Activated naive CD4-positive, alpha-beta T cell treated with anti-CD3 and anti-CD28 coated beads, Interleukin-2, amount 50 U/mL, for 16 hours (primary cell): ENCODE measurements around the gene B3GAT1.
"Not testable (repeated sequence)": the region's sequence is repeated elsewhere in the genome, so short reads cannot be mapped to it uniquely, and the experiment has no call there.

Experiments used
- DNase-seq: peaks from one replicate; pipeline ENCODE4 v3.0.0-alpha.2; 2020

Gene B3GAT1

DNA sequence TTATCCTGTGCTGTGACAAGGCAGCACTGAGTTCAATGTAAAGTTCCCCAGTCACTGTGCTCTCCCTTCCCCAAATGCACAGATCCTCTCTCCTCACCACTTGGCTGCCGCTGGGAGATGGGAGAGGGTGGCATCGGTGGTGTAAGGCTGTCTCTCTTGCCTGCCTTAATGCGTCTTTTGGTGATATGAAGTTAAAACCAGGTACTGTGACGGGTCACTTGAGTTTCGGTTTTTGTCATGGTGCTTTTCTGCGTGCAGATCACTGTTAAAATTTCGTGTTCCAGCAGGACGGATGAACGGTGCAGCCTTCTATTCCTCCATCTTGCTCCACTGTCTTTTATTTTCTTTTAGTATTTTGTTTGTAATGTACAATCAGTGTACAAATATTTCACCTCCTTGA, 61.7 kb downstream of the B3GAT1 start:
- DNase-seq: no peak

DNA sequence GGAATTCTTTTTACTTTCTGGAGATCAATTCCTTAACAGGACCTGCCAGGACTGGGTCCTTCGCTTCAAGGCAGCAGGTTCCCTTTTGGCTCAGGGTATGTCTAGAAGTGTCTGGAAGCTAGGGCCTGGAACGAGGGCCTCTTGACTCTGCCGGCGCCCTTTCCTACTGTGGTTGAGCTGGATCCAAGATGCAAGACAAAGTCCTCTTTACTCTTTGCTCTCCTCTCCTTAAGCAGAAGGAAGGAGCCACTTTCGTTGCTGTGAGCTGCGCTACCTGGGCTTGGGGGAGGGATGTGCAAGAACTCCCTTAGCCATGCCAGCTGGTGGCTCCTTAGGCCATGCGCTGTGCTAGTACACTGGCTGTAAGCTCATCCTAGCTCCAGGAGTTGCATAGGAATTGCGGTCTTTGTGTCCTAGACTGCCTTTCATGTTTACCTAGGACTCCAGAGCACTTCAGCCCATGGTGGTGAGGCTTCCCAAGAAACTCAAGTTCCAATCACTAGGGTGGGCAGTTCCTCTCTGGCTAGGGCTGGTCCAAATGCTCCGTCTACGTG, 62.2 kb downstream of the B3GAT1 start:
- no peak for DNase-seq

DNA sequence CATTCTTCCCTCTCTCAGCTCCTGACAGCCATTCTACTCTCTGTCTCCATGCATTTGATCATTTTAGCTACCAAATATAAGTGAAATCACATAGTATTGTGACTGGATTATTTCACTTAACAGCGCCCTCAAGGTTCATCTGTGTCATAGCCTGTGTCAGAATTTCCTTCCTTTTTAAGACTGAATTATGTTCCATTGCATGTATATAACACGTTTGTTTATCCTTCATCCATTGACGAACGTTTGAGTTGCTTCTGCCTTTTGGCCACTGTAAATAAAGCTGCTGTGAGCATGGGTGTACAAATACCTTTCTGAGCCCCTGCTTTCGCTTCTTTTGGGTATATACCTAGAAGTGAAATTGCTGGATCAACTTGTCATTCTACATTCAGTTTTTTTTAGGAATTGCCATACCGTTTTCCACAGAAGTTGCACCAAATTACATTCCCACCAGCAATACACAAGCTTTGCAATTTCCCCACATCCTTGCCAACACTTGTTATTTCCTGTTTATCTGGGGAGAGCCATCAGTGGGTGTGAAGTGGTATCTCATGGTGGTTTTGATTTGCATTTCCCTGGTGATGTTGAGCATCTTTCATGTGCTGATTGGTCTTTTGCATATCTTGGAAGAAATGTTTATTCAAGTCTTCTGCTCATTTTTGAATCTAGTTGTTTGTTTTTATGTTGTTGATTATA, 62.8 kb downstream of the B3GAT1 start:
- no peak for DNase-seq

DNA sequence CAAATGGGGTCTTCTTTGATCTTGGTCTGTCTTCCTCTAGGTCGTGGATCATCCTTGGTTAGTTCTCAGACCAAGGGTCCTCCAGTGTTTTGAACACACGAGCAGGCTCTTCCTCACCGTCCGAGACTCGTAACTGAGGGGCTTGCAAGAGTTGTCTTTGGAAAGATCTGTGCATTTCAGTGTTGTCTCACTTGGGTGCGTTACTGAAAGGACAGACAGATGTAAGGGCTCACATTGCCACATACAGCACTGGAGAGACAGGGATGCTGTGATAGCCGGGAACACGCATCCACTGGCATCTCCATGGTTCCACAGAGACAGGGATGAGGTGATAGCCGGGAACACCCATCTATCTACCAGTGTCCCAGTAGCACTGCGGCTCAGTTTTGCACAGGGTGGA, 64.6 kb downstream of the B3GAT1 start:
- no peak for DNase-seq

DNA sequence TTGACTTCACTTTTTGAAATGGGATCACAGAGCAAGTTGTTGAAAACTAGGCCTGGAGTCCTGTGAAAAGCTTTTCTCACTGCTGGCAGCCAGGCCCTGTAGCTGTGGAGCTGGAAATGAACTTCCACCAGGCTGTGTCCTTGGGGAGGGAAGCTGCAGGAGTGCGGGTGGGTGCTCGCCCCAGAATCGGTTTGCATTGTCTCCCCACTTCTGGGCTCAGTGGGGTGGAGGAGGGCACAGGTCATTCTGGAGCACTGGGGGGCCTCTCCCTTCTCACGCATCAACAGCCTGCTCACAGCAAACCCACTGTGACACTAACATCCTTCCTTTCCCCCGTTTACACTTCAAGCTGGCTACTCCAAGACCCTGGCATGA, 65.1 kb downstream of the B3GAT1 start:
- no peak for DNase-seq

DNA sequence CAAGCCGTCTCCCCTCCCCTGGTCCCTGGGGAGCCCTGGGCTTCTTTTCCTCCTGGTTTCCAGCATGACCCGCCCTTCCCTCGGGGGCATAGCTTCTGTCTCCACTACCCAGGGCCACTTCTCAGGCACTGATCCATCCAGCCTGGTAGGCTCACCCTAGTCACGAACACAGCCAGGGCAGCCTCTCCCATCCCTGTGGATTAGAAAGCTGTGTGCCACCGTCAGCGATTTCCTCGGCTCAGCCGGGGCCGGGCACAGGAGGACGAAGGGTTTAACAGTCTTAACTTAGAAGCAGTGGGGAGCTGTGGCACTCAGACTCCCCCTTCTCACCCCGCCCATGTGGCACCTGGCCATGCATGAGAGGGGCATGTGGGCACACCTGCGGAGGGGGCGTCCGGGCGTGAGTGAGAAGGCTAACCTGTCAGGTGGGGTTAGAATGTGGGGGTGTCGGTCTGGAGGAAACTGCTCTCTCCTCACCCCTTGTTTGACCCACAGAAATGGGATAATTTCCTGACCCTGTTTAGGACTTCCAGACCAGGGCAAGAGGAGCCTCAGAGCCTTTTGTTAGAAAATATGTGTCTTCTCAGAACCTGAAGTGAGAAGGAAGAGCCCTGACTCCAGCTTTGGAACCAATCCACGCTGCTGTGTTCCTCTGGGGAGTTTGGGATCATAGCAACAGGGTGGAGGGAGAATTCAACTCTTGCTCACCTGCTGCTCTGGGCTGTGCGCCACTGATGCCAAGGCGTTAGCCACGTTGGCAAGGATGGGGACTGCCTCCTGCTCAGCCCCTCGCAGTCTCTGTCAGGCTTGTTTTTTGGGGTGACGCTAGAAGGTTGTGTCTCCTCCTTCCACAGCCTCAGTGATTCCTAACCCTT, 65.7 kb downstream of the B3GAT1 start:
- DNase-seq: no peak

DNA sequence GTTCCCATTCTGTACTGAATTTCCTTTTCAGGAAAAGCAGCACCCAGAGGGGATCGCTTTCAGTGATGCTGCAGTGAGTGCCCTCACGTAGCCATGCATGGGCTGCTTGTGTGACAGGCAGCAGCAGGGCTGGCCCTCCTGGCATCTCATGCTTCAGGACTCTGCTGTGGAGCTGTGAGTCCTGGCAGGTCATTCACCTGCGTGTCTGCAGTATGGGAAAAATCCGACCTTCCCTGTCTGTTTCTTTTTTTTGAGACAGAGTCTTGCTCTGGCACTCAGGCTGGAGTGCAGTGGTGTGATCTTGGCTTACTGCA, 66.8 kb downstream of the B3GAT1 start:
- no peak for DNase-seq

DNA sequence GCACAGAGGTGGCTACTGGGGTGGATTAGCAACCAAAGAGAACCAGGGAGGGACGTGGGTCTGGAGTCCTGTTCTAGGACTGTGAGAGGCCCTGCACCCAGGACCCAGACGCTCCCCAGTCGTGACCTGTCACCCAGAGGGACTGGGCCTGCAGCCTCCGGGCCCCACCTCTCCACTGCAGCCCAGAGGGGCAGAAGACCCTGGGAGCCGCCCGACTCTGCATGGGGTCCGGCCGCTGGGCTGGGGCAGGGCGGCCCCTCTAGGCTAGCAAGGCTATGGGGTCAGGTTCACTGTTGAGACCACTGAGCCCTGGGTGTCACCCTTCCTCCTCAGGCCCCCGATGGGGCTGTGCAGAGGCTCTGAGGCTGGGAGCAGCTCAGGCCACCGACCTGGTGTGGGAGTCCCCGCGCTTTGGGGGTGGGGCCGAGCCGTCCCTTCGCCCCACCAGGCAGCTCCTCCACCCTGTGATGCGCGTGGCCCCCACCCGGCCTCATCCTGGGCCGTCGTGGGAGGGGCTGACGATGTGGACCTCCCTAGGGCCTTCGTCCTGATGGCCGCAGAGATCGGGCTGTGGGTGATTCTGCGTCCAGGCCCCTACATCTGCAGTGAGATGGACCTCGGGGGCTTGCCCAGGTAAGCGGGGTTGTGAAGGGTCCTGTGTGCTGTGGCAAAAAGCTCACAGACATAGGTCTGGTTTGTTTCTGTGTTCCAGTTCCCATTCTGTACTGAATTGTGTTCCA, 67.4 kb downstream of the B3GAT1 start:
- not testable (repeated sequence) for DNase-seq

DNA sequence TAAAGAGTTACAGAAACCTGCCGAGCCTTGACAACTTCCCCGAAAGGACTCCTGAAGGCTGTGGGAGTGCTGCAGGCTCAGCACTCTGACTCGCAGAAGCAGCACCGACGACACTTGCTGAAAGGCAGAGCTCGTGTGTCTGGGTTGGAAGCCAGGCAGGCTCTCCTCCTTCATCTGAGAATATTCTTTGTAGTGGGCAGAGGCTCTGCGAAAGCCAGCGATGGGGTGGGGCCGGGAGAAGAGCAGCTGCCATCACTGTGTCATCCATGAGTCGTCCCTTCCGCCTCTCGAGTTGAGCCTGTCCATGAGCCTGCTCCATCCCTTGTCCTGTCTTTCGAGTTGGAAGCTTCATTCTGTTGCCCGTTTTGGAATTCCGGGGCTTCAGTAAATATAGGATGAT, 68.4 kb downstream of the B3GAT1 start:
- DNase-seq: no peak

DNA sequence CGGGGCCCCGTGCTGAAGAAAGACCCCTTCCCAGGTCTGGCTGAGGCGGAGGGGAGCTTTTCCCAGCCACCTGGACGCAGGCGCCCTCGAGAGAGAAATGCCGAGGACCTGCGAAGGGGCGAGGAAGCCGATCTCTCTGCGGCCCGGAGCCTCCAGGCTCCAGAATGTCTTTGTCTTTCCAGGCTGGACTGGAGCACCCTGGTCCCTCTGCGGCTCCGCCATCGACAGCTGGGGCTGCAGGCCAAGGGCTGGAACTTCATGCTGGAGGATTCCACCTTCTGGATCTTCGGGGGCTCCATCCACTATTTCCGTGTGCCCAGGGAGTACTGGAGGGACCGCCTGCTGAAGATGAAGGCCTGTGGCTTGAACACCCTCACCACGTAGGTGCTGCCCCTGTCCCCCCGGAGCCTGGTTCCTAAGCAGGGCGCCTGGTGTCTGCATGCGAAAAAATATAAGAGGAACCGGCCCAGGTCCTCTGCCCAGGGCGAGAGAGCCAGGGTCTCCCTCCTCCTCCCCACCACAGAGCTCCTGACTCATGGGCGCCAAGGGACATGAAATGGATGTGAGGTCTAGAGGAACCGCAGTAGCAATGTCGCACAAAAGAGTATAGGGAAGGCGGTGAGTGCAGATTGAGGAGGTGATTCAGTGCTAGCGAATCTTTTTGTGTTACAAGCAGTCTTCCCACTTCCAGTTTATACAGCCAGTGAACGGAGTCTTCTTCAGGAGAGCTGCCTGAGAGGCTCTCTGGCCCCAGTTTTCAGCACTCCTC, 69.3 kb downstream of the B3GAT1 start:
- no peak for DNase-seq

DNA sequence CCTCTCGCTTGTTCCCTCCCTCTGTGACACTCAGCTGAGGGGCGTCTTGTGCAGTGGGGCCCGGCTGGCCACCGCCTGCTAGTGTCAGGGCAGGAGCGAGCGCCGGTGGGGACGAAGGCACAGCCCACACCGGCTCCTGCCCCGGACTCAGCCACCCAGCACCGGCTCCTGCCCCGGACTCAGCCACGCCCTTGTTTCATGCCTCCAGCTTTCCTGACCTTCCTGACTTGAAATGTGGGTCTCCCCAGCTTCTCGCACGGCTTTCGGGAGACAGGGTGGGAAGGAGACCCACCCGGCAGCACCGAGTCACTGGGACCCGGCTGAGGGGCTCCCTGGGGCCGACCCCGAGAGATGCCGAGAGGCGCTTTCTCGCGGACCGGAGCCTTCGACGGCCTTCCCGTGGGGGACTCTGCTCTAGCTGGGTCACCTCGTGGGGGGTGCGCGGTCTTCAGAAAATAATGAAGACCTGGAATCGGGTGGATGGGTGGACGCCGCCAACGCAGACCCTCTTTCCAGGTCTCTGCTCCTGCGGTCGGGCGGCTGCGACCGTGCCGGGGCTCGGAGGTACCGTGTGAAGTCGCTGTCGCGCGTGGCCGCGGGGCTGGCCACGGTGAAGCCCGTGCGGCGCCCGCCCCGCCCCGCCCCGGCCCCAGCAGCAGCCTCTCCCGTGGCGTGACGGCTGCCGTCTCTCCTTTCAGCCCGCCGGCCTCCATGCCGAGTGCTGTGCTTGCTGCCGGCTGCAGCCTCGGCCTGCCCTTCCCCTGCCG, 70.1 kb downstream of the B3GAT1 start:
- DNase-seq: no peak

DNA sequence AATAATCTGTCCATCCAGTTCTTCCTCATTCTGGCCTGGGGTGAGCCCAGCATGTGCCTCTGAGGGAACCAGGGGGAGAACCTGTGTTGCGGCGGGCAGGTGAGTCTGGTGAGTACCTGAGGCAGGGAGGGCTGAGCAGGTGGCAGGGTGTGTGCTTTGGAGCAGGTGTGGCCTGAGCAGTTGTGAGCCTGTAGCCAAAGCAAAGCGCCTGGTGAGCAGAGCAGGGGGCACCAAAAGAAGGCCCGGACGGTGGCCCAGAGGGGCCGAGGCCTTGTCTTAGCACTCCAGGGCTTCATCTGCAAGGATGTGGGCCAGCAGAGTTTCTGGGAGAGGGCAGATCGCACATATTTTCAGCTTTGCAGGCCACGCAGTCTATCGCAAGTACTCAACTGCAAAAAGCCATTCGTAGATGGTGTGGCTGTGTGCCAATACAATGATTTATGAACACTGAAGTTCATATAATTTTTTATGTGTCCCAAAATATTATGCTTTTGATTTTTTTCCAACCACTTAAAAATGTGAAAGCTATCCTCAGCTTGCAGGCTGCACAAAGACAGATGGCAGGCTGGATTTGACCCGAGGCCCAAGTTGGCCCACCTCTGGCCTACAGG, 71.6 kb downstream of the B3GAT1 start:
- no peak for DNase-seq

DNA sequence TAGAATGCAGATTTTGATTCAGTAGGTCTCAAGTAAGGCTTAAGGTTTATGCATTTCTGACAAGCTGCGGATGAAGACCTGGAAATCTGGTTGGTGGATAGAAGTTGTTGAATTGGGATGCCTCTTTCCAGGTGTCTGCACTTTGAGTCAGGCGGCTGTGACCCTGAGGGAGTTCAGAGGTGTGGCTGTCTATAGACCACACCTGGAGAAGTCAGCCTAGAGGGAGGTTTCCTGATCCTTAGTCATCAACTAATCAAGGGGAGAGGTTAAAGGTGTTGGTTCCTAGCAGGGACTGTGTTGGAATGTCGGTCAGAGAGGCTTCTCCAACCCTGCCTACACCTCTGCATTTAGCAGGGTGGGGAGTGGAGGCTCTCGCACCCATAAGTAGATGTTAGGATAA, 72.3 kb downstream of the B3GAT1 start:
- no peak for DNase-seq

DNA sequence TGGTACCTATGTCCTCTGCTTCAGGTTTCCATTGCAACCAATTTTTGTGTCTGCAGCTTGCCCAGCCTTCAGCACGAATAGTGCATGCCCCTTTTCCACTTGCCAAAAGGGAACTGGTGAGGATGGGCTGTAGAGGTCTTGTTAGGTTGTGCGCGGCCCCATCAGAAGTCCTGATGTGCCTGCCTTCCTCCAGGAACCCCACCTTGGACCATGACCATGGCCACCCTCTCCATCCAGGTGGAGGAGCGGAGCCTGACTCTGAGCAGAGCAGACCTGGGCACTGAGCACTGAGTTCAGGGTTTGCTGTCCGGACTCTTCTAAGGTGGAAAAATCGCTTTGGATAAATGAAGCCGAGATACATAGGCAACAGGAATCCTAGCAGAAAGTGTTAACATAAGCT, 73.4 kb downstream of the B3GAT1 start:
- DNase-seq: no peak

DNA sequence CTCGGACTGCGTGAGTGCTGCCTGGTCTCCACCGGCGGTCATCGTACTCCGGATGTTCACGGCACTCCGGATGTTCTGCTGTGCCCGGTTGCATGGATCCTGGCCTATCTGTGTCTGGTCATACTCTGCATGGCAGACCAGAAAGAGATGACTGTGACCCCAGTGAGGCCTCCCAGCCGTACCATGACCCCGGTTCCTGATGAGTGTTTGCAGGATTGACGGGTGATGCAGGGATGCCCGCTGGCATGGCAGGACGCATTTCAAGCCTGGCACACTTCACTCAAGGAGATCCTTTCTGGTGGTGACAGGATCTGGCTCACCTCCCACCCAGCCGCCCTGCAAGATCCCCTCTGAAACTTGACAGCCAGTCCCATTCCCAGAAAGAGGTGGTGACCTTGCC, 74.0 kb downstream of the B3GAT1 start:
- no peak for DNase-seq

DNA sequence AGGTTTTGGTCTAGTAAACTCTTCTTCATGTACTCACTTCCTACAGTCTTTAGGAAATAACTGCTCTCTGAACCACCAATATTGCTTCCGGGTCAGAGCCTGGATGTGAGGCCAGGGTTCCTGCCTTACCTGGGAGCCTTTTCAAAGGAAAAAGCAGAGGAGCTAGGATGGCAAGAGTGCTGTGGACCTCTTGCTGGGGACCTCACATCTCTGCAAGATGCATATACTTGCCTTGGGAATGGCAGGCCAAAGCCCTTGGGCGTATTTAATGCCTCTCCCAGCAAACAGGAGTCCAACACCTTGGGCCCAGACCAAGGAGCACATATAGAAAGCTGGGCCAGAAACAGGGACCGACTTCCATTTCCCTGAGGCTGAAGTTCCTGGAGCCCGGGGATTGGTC, 75.0 kb downstream of the B3GAT1 start:
- DNase-seq: no peak

DNA sequence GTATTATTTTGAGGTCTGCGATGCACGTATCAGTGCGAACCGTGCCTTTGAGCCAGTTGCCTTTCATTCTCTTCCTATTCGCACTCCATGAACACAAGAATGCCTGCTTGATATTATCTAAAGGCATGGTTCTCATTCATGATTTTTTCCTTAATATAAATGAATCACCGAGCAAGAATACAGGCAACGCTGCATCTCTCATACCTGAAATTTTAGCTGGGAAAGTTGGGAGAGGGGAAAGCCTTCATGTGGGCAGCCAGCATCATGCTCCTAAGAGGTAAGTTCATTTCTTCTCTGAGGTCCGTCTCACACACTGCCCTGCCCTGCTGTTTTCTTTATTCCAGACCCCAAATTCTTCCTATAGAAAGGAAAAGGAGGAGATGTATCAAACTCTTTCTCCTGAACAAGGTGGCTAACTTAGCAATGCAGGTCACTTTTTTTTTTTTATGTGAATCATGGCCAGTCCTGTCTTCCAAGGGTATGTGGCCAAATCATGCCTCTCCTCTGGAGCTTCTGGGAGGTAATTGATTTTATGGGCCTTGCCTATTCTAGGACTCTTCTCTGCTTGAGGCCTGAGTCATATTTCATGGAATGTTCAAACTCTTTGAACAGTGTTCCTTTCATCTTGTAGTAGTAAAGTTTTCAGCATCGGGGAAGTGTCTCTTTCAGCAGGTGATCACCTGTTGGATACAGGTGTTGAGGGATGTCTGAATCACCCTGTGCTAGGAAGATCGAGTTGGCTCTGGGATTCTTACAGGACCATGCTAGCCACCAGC, 77.1 kb downstream of the B3GAT1 start:
- no peak for DNase-seq

DNA sequence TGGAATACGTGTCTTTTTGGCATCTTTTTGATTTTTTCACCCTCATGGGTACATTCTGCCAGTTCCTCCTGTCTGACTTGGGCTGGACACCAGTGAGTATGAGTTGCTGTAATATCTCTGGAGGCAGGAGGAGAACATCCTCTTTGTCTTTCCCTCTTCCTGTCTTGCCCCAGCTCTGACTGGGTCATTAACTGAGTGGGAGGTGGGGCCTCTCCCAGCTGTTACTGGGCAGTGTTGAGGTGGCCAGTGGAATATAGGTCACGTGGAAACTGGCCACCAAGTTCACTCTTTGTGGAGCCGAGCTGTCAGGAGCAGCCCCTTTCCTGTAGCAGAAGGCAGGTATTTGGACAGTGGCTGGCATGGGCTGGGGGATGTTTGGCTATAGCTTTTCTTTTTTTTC, 78.1 kb downstream of the B3GAT1 start:
- no peak for DNase-seq

DNA sequence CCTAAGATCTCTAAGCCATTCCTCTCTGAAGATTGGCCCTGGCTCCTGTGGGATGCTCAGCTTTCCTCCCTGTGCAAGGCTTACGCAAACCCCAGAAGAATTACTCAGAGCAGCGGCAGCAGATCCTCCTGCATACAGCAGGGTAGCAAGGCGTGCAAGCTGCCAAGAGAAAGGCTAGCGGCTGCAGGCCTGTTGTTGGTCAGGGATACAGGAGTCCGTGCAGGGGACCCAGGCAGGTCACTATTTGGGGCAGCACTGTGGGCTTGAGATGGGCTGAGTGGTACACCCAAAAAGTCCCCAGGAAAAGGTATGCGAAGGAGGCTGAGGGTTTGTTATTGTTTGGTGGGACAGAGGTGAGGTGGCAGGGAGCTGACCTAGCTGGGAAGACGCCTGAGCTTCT, 78.7 kb downstream of the B3GAT1 start:
- DNase-seq: no peak

DNA sequence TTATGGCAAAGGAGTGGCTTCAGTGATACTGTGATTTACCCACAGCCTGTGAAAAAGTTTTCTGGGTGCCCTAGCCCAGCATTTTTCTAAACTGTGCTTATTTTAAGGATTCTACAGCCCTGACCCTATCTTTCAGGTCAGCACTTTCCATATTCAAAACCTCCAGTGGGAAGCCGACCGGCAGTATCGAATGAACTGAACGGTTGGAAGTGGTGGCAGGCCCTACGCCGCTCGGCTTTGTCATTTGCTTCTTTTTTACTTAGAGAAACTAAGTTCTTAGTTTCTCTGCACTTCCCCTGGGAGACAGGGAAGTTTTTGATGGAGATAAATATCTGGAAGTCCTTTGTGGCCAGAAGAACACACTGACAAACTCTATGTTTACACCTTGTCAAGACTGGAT, 79.3 kb downstream of the B3GAT1 start:
- DNase-seq: no peak

DNA sequence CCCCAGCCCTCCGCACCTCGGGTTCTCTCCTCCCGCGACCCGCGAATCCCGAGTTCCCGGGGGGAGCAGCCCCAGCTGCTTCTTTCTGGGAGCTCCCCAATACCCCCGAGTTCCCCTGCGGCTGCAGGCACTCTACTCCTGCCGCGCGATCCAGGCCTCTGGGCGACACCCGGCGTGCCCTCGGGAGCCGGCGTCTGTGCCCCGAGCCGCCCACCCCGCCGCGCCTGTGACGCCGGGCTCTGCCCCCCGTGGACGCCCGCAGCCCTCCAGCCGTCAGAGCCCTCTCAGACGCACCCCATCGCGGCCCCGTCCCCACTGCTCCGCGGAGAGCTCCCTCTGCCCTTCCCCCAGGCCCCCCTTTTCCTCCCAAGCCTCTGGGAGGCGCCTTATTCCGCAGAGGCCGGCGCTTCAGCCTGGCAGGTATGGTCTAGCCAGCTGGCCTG, 79.8 kb downstream of the B3GAT1 start:
- DNase-seq: peak; percentile 43
